IgD-negative memory B cell (primary cell): ENCODE measurements around the gene ZNF335. TPM values are rescaled to one million over a fixed set of nuclear protein-coding genes. Genes with fewer than 3 reads are reported as not detected.
"Not testable (repeated sequence)": the region's sequence is repeated elsewhere in the genome, so short reads cannot be mapped to it uniquely, and the experiment has no call there.

Experiments used
- H3K27ac Mint-ChIP-seq, 3 donors: one replicate each; pipeline ENCODE4 v1.8.0; 2020 to 2022; ENCODE audit warnings: mild to moderate bottlenecking in 3 of 3, mixed read lengths in 3 of 3, moderate library complexity in 1 of 3
- H3K27me3 Mint-ChIP-seq: one replicate; pipeline ENCODE4 v1.8.0; 2021; ENCODE audit warnings: mixed read lengths
- H3K36me3 Mint-ChIP-seq: one replicate; pipeline ENCODE4 v1.8.0; 2020; ENCODE audit warnings: mild to moderate bottlenecking, mixed read lengths
- H3K4me1 Mint-ChIP-seq, 3 donors: one replicate each; pipeline ENCODE4 v1.8.0; 2020 to 2022; ENCODE audit warnings: mixed read lengths in 3 of 3, mild to moderate bottlenecking in 1 of 3
- H3K4me3 Mint-ChIP-seq, 4 donors: one replicate each; pipeline ENCODE4 v1.8.0; 2020 to 2022; ENCODE audit warnings: mild to moderate bottlenecking in 4 of 4, mixed read lengths in 4 of 4, moderate library complexity in 3 of 4
- H3K9me3 Mint-ChIP-seq, 3 donors: one replicate each; pipeline ENCODE4 v1.8.0; 2020 to 2021; ENCODE audit warnings: mixed read lengths in 3 of 3, mild to moderate bottlenecking in 1 of 3
- polyA plus RNA-seq: library from polyadenylated mRNA; unstranded; fragments of 300-500 nt; fragmentation: Illumina TruSeq; gene quantifications from one replicate; pipeline ENCODE4 v1.2.3, GENCODE V29; 2021

ZNF335 gene
- polyA plus RNA-seq, 1 donor from 2014 or later: 15.1 TPM

- H3K4me3 Mint-ChIP-seq: no peak overlapping the region
- no peaks in the 10 kb centered on the region for H3K9me3 Mint-ChIP-seq
- no peak overlapping the region for H3K27ac Mint-ChIP-seq
- H3K4me1 Mint-ChIP-seq: peaks cover 8 to 29% (median 12%) of the 10 kb centered on the region in 3 donors
- peaks cover 18% of the 10 kb centered on the region for H3K27me3 Mint-ChIP-seq
- peaks cover 1% of the 10 kb centered on the region for H3K36me3 Mint-ChIP-seq
These were observed 25.2 kb upstream of the ZNF335 start for GRCh38 chr20:45997187-45997586.

GRCh38 chr20:45995495-45996097 lies 23.6 kb upstream of the ZNF335 start:
- H3K4me3 Mint-ChIP-seq, H3K27ac Mint-ChIP-seq, H3K36me3 Mint-ChIP-seq, H3K9me3 Mint-ChIP-seq: not testable (repeated sequence)
- Mint-ChIP-seq H3K27me3 (peaks cover 18% of the 10 kb centered on the region), H3K4me1 (peaks cover 10 to 35% (median 13%) of the 10 kb centered on the region in 3 donors)

- H3K27me3 Mint-ChIP-seq: peaks cover 21% of the 10 kb centered on the region
- H3K4me1 Mint-ChIP-seq: peaks cover 10 to 35% (median 10%) of the 10 kb centered on the region in 3 donors
These were observed 22.9 kb upstream of the ZNF335 start for GRCh38 chr20:45994761-45995493.

GRCh38 chr20:45993197-45993951 lies 21.4 kb upstream of the ZNF335 start:
- peaks cover 4 to 28% (median 6%) of the 10 kb centered on the region in 3 donors for H3K4me1 Mint-ChIP-seq
- no peaks in the 10 kb centered on the region for H3K9me3 Mint-ChIP-seq
- no peak overlapping the region for H3K27ac Mint-ChIP-seq
- no peaks in the 10 kb centered on the region for H3K36me3 Mint-ChIP-seq
- no peak overlapping the region for H3K4me3 Mint-ChIP-seq
- peaks cover 21% of the 10 kb centered on the region for H3K27me3 Mint-ChIP-seq

More at GRCh38 chr20:45994761-45995493, 22.9 kb upstream of the ZNF335 start:
- peaks cover 1% of the 10 kb centered on the region for H3K36me3 Mint-ChIP-seq
- H3K9me3 Mint-ChIP-seq: no peaks in the 10 kb centered on the region
- no peak overlapping the region for H3K27ac Mint-ChIP-seq
- no peak overlapping the region for H3K4me3 Mint-ChIP-seq

- H3K4me1 Mint-ChIP-seq: peaks cover 4 to 18% (median 6%) of the 10 kb centered on the region in 3 donors
- no peak overlapping the region for H3K4me3 Mint-ChIP-seq
- no peak overlapping the region for H3K27ac Mint-ChIP-seq
- no peaks in the 10 kb centered on the region for H3K9me3 Mint-ChIP-seq
- no peaks in the 10 kb centered on the region for H3K36me3 Mint-ChIP-seq
- peaks cover 17% of the 10 kb centered on the region for H3K27me3 Mint-ChIP-seq
These were observed 19.6 kb upstream of the ZNF335 start for GRCh38 chr20:45991616-45992015.

GRCh38 chr20:45988830-45989229 lies 16.8 kb upstream of the ZNF335 start:
- peaks cover 3 to 12% (median 4%) of the 10 kb centered on the region in 3 donors for H3K4me1 Mint-ChIP-seq
- H3K4me3 Mint-ChIP-seq: peak overlapping the region in 1 of 4 donors; percentile 34
- peaks cover 18% of the 10 kb centered on the region for H3K27me3 Mint-ChIP-seq
- not testable (repeated sequence) for H3K36me3 Mint-ChIP-seq, H3K9me3 Mint-ChIP-seq, H3K27ac Mint-ChIP-seq

GRCh38 chr20:45987108-45987780 lies 15.2 kb upstream of the ZNF335 start:
- peaks cover 1% of the 10 kb centered on the region for H3K36me3 Mint-ChIP-seq
- no peak overlapping the region for H3K4me3 Mint-ChIP-seq
- H3K27ac Mint-ChIP-seq: no peak overlapping the region
- H3K27me3 Mint-ChIP-seq: peaks cover 15% of the 10 kb centered on the region
- peaks cover 2 to 5% (median 3%) of the 10 kb centered on the region in 3 donors for H3K4me1 Mint-ChIP-seq
- no peaks in the 10 kb centered on the region for H3K9me3 Mint-ChIP-seq

- no peaks in the 10 kb centered on the region for H3K9me3 Mint-ChIP-seq
- H3K4me1 Mint-ChIP-seq: peaks cover 0 to 1% (median 0%) of the 10 kb centered on the region in 3 donors
- H3K27me3 Mint-ChIP-seq: peaks cover 14% of the 10 kb centered on the region
- no peak overlapping the region for H3K27ac Mint-ChIP-seq
- H3K4me3 Mint-ChIP-seq: no peak overlapping the region
- peaks cover 1% of the 10 kb centered on the region for H3K36me3 Mint-ChIP-seq
These were observed 13.6 kb upstream of the ZNF335 start for GRCh38 chr20:45985573-45985972.

- Mint-ChIP-seq H3K4me3 (no peak overlapping the region), H3K36me3 (peaks cover 1% of the 10 kb centered on the region), H3K27ac (no peak overlapping the region), H3K9me3 (no peaks in the 10 kb centered on the region), H3K4me1 (peaks cover 0 to 1% (median 0%) of the 10 kb centered on the region in 3 donors), H3K27me3 (peaks cover 8% of the 10 kb centered on the region)
These were observed 11.3 kb upstream of the ZNF335 start for GRCh38 chr20:45983279-45983743.

- Mint-ChIP-seq H3K36me3 (peaks cover 1% of the 10 kb centered on the region), H3K27me3 (peaks cover 5% of the 10 kb centered on the region), H3K4me3 (no peak overlapping the region), H3K4me1 (peaks cover 0 to 1% (median 0%) of the 10 kb centered on the region in 3 donors), H3K9me3 (no peaks in the 10 kb centered on the region), H3K27ac (no peak overlapping the region)
These were observed 9.3 kb upstream of the ZNF335 start for GRCh38 chr20:45981261-45981660.

GRCh38 chr20:45976086-45976485 lies 4.1 kb upstream of the ZNF335 start:
- Mint-ChIP-seq H3K4me3 (peak overlapping the region in 1 of 4 donors; percentile 12), H3K27me3 (peaks cover 3% of the 10 kb centered on the region), H3K4me1 (peaks cover 3 to 10% (median 7%) of the 10 kb centered on the region in 3 donors), H3K9me3 (no peaks in the 10 kb centered on the region), H3K36me3 (peaks cover 3% of the 10 kb centered on the region), H3K27ac (peak overlapping the region in 1 of 3 donors; percentile 53)

- no peaks in the 10 kb centered on the region for H3K9me3 Mint-ChIP-seq
- H3K4me3 Mint-ChIP-seq: peak overlapping the region in 1 of 4 donors; percentile 12
- peaks cover 3% of the 10 kb centered on the region for H3K36me3 Mint-ChIP-seq
- H3K4me1 Mint-ChIP-seq: peaks cover 3 to 14% (median 7%) of the 10 kb centered on the region in 3 donors
- peak overlapping the region in 1 of 3 donors; percentile 53 for H3K27ac Mint-ChIP-seq
- peaks cover 3% of the 10 kb centered on the region for H3K27me3 Mint-ChIP-seq
These were observed 3.7 kb upstream of the ZNF335 start for GRCh38 chr20:45975686-45976085.

GRCh38 chr20:45974896-45975565 lies 3.0 kb upstream of the ZNF335 start:
- Mint-ChIP-seq H3K9me3 (no peaks in the 10 kb centered on the region), H3K27ac (peak overlapping the region in 1 of 3 donors; percentile 79), H3K27me3 (peaks cover 3% of the 10 kb centered on the region), H3K4me1 (peaks cover 8 to 19% (median 12%) of the 10 kb centered on the region in 3 donors), H3K36me3 (peaks cover 3% of the 10 kb centered on the region), H3K4me3 (no peak overlapping the region)
